ENCODE measurements around the gene MPPED1.

The MPPED1 gene

DNA sequence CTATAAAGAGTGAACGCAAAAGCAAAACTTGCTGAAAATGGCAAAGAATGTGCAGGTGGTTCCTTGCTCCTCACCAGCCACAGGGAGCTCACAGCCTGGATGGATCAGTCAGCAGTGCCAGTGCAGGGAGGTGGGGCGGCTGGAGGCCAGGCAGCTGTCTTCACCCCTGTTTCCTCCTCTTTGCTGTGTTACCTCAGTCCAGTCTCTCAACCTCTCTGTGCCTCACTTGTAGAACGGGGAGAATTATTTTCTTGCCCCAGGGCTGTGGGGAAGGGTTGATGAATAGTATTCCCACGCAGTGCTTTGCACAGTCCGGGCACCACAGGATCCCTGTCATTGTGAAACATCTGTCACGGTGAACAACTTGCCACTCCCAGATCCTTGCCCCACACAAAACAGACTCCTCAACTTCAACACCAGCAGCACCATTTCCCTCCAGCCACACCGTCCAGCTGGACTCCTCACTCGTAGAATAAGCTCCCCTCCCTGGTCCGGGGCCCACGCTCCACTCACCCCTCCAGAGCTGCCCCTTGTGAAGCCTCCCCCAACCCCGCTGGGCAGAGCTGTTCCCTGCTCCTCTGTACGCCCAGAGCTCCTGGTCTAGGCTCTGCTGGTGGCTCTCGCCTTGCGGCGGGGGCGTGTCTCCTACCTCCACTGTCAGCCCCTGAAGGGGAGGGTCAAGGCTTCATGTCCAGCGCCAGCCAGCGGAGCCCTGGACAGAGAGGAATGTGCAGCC is 27.7 kb downstream of the MPPED1 start:
- H3K36me3 ChIP-seq (ENCODE audit: control insufficient read depth, insufficient read depth, low read length) = no peaks in the 10 kb centered on the region
- H3K4me3 ChIP-seq (ENCODE audit: low read length) = no peak overlapping the region
- no peaks in the 10 kb centered on the region for H3K4me1 ChIP-seq (ENCODE audit: control insufficient read depth, insufficient read depth, low read length)
- peaks cover 5% of the 10 kb centered on the region for H3K27me3 ChIP-seq (ENCODE audit: control insufficient read depth, insufficient read depth, low read length)
- no peak overlapping the region for H3K9ac ChIP-seq (ENCODE audit: low read length)
- H3K27ac ChIP-seq (ENCODE audit: low read depth, low read length) = no peak overlapping the region

DNA sequence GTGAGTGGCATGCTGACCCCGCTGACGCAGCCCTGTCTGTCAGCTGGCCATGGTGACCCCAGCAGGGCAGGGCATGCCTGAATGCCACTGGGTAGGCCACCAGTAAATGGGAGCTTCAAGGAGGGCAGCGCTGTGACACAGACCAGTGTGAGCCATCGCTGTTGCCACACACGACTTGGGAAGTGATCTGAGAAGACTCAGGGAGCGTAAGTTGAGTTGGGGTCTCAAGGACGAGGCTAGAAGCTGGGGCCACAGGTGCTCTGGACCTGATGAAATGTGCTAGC is 28.2 kb downstream of the MPPED1 start:
- Histone ChIP-seq H3K4me3 (ENCODE audit: low read length) (no peak overlapping the region), H3K9ac (ENCODE audit: low read length) (no peak overlapping the region), H3K4me1 (ENCODE audit: control insufficient read depth, insufficient read depth, low read length) (no peaks in the 10 kb centered on the region), H3K27me3 (ENCODE audit: control insufficient read depth, insufficient read depth, low read length) (peaks cover 5% of the 10 kb centered on the region), H3K36me3 (ENCODE audit: control insufficient read depth, insufficient read depth, low read length) (no peaks in the 10 kb centered on the region), H3K27ac (ENCODE audit: low read depth, low read length) (no peak overlapping the region)

GRCh38 chr22:43440556-43440955 is 28.7 kb downstream of the MPPED1 start:
- Histone ChIP-seq H3K27ac (ENCODE audit: low read depth, low read length) (no peak overlapping the region), H3K4me1 (ENCODE audit: control insufficient read depth, insufficient read depth, low read length) (no peaks in the 10 kb centered on the region), H3K27me3 (ENCODE audit: control insufficient read depth, insufficient read depth, low read length) (peaks cover 5% of the 10 kb centered on the region), H3K9ac (ENCODE audit: low read length) (no peak overlapping the region), H3K4me3 (ENCODE audit: low read length) (no peak overlapping the region), H3K36me3 (ENCODE audit: control insufficient read depth, insufficient read depth, low read length) (no peaks in the 10 kb centered on the region)

DNA sequence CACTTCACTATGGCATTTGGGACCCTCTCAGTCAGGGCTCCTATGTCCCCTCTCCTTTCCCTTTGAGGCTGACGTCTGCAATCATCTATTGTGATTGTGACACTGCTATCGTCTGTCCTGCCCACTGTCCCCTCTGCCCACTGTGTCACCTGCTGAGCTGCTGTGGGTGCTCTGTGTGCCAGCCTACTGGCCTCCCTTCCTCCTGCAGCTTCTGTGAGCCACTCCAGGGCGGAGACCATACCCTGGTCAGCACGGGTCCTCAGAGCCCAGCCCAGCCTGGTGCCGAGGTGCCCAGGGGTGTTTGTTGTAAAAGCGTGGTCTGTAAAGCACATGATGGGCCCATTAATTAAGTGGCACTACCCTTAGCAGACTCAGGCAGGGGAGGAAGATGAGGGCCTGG is 29.4 kb downstream of the MPPED1 start:
- H3K4me3 ChIP-seq (ENCODE audit: low read length) = no peak overlapping the region

GRCh38 chr22:43441751-43442150 is 29.9 kb downstream of the MPPED1 start:
- Histone ChIP-seq H3K4me3 (ENCODE audit: low read length) (no peak overlapping the region), H3K27me3 (ENCODE audit: control insufficient read depth, insufficient read depth, low read length) (peaks cover 5% of the 10 kb centered on the region), H3K4me1 (ENCODE audit: control insufficient read depth, insufficient read depth, low read length) (no peaks in the 10 kb centered on the region), H3K27ac (ENCODE audit: low read depth, low read length) (no peak overlapping the region), H3K36me3 (ENCODE audit: control insufficient read depth, insufficient read depth, low read length) (no peaks in the 10 kb centered on the region), H3K9ac (ENCODE audit: low read length) (no peak overlapping the region)

More for the DNA sequence above, 29.4 kb downstream of the MPPED1 start:
- no peaks in the 10 kb centered on the region for H3K4me1 ChIP-seq (ENCODE audit: control insufficient read depth, insufficient read depth, low read length)
- peaks cover 5% of the 10 kb centered on the region for H3K27me3 ChIP-seq (ENCODE audit: control insufficient read depth, insufficient read depth, low read length)
- H3K36me3 ChIP-seq (ENCODE audit: control insufficient read depth, insufficient read depth, low read length) = no peaks in the 10 kb centered on the region
- no peak overlapping the region for H3K27ac ChIP-seq (ENCODE audit: low read depth, low read length)
- no peak overlapping the region for H3K9ac ChIP-seq (ENCODE audit: low read length)

DNA sequence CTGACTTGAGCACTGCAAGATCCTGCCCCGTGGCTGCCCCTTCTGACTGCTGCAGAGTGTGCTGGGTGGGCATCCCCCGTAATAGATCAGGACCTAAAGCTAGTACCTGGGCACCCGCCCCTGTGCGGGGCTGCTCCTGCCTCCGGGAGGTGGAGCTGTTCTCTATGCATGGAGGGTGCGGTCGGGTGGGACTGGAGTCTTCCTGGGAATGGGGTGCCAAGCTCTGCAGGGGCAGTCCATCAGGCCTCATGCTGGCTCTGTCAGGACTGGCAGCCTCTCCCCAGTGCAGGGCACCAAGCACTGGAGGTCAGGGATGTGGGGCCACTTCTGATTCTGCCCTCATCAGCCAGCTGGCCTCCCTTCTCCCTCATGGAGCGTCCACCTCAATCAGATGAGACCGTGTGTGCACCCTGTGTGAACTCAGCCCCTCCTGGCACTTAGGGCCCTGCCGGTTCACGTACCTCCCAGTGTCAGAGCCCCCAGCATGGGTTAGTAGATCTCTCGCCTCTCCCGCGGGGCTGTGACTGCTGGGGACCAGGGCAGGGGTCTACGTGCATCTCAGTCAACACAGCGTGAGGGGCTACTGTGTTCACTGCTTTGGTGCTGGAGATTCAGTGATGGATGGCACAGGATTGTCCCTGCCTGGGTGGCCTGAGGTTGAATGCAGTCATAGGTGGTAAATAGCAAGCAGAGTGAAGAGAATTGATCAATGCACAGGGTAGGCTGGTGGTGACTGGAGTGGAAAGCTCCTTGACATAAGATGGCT is 30.8 kb downstream of the MPPED1 start:
- no peak overlapping the region for H3K4me3 ChIP-seq (ENCODE audit: low read length)
- no peaks in the 10 kb centered on the region for H3K4me1 ChIP-seq (ENCODE audit: control insufficient read depth, insufficient read depth, low read length)
- H3K27me3 ChIP-seq (ENCODE audit: control insufficient read depth, insufficient read depth, low read length) = peaks cover 5% of the 10 kb centered on the region
- H3K9ac ChIP-seq (ENCODE audit: low read length) = no peak overlapping the region
- no peaks in the 10 kb centered on the region for H3K36me3 ChIP-seq (ENCODE audit: control insufficient read depth, insufficient read depth, low read length)
- H3K27ac ChIP-seq (ENCODE audit: low read depth, low read length) = no peak overlapping the region

DNA sequence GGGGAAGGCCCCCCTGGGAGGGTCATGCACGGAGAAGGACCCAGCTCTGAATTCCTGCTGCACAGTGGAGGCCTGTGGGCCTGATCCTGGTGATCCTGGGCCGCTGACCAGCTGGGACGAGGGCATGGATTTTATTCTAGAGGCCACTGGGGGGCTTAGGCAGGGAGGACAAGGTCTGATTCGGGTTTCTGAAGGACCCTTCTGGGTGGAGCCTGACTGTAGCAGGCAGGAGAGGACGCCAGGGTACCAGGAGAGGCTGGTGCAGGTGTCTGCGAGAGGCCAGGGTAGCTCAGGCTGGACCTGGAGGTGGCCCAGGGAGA is 31.3 kb downstream of the MPPED1 start:
- Histone ChIP-seq H3K4me1 (ENCODE audit: control insufficient read depth, insufficient read depth, low read length) (no peaks in the 10 kb centered on the region), H3K9ac (ENCODE audit: low read length) (no peak overlapping the region), H3K27ac (ENCODE audit: low read depth, low read length) (no peak overlapping the region), H3K36me3 (ENCODE audit: control insufficient read depth, insufficient read depth, low read length) (no peaks in the 10 kb centered on the region), H3K27me3 (ENCODE audit: control insufficient read depth, insufficient read depth, low read length) (peaks cover 5% of the 10 kb centered on the region), H3K4me3 (ENCODE audit: low read length) (no peak overlapping the region)

DNA sequence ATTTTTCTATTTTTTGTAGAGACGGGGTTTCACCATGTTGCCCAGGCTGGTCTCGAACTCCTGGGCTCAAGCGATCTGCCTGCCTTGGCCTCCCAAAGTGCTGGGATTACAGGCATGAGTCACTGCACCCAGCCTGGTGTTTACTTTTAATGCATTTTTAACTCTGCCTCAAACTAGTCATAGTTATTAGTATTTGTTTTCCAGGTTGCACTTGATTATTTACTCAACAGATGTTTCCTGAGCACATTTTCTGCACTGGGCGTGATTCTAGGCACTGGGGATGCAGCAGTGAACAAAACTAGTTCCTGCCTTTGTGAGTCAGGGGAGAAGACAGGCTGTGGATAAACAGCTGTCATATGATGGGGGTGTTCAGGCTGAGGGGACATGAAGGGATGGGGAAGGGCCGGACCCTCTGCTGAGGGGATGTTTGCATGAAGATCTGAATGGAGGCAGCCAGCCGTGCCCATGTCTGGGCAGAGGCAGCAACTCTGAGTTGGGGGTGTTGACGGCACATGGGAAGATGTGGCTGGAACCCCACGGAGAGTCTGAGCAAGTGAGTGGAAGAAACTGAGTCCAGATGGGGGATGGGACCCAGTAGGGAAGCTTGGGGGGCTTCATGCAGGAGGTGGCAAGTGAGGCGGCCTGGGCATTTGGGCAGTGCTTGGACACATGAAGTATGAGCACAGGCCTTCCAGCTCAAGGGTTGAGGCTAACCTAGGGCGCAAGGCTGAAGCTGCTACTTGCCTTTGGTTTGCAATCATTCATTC is 34.4 kb downstream of the MPPED1 start:
- Histone ChIP-seq H3K4me3 (ENCODE audit: low read length) (no peak overlapping the region), H3K4me1 (ENCODE audit: control insufficient read depth, insufficient read depth, low read length) (no peaks in the 10 kb centered on the region), H3K27me3 (ENCODE audit: control insufficient read depth, insufficient read depth, low read length) (peaks cover 2% of the 10 kb centered on the region), H3K27ac (ENCODE audit: low read depth, low read length) (no peak overlapping the region), H3K36me3 (ENCODE audit: control insufficient read depth, insufficient read depth, low read length) (no peaks in the 10 kb centered on the region), H3K9ac (ENCODE audit: low read length) (no peak overlapping the region)

DNA sequence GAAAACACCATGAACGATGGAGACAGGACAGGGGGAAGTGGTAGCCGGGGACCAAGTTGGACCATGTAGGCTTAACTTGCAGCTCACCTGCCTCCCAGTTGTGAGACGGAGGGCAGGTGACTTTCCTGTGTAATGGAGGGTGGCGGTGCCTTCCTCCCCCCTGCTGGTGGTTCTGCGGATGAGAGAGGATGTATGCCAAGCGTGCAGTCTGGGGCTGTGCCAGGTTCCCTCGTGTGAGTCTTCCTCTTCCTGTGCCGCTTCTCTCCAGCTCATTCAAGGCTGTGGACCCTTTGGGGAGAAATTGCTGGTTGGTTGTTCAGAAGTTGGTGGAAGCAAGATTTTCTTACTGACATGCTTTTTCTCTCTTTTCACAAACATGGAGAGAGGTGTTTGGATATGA is 35.1 kb downstream of the MPPED1 start:
- Histone ChIP-seq H3K4me3 (ENCODE audit: low read length) (no peak overlapping the region), H3K27me3 (ENCODE audit: control insufficient read depth, insufficient read depth, low read length) (peaks cover 2% of the 10 kb centered on the region), H3K4me1 (ENCODE audit: control insufficient read depth, insufficient read depth, low read length) (no peaks in the 10 kb centered on the region), H3K36me3 (ENCODE audit: control insufficient read depth, insufficient read depth, low read length) (no peaks in the 10 kb centered on the region), H3K27ac (ENCODE audit: low read depth, low read length) (no peak overlapping the region), H3K9ac (ENCODE audit: low read length) (no peak overlapping the region)

- no peaks in the 10 kb centered on the region for H3K36me3 ChIP-seq (ENCODE audit: control insufficient read depth, insufficient read depth, low read length)
- H3K27me3 ChIP-seq (ENCODE audit: control insufficient read depth, insufficient read depth, low read length) = peaks cover 2% of the 10 kb centered on the region
- H3K27ac ChIP-seq (ENCODE audit: low read depth, low read length) = no peak overlapping the region
- no peak overlapping the region for H3K9ac ChIP-seq (ENCODE audit: low read length)
- no peak overlapping the region for H3K4me3 ChIP-seq (ENCODE audit: low read length)
- no peaks in the 10 kb centered on the region for H3K4me1 ChIP-seq (ENCODE audit: control insufficient read depth, insufficient read depth, low read length)
These were observed 35.6 kb downstream of the MPPED1 start for GRCh38 chr22:43447380-43447779.

GRCh38 chr22:43448048-43448447 is 36.2 kb downstream of the MPPED1 start:
- H3K27ac ChIP-seq (ENCODE audit: low read depth, low read length) = no peak overlapping the region
- no peaks in the 10 kb centered on the region for H3K36me3 ChIP-seq (ENCODE audit: control insufficient read depth, insufficient read depth, low read length)
- no peaks in the 10 kb centered on the region for H3K4me1 ChIP-seq (ENCODE audit: control insufficient read depth, insufficient read depth, low read length)
- H3K4me3 ChIP-seq (ENCODE audit: low read length) = no peak overlapping the region
- H3K27me3 ChIP-seq (ENCODE audit: control insufficient read depth, insufficient read depth, low read length) = peaks cover 2% of the 10 kb centered on the region
- no peak overlapping the region for H3K9ac ChIP-seq (ENCODE audit: low read length)

DNA sequence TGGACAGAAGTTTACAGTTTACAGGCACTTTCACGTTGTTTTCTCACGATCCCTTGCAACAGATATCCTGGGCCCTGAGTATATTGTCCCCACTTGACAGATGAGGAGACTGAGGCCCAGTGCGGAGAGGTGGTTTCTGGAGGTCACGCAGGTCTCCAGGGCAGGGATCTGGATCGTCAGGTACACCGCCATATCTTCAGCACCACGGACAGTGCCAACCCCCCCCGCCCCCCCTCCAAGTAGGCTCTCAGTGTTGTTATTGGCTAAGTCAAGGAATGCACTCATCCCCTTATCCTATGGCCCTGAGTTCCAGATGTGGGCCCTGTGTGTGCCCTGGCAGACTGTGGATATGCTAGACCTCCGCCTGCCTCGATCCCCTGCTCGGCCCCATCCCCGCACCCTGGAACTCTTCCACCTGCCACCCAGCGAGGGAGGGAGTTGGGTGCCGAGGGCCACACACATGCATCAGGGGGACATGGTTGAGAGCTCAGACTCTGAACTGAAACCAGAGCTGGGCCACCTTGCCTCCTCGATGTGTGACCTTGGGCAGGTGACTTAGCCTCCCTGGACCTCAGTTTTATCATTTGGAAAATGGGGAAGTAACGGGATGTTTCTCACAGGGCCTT is 37.5 kb downstream of the MPPED1 start:
- H3K36me3 ChIP-seq (ENCODE audit: control insufficient read depth, insufficient read depth, low read length) = no peaks in the 10 kb centered on the region
- no peaks in the 10 kb centered on the region for H3K4me1 ChIP-seq (ENCODE audit: control insufficient read depth, insufficient read depth, low read length)
- H3K27me3 ChIP-seq (ENCODE audit: control insufficient read depth, insufficient read depth, low read length) = peaks cover 2% of the 10 kb centered on the region
- H3K4me3 ChIP-seq (ENCODE audit: low read length) = no peak overlapping the region
- H3K27ac ChIP-seq (ENCODE audit: low read depth, low read length) = no peak overlapping the region
- H3K9ac ChIP-seq (ENCODE audit: low read length) = no peak overlapping the region

Measured in rectal smooth muscle tissue (tissue), 1 donor.